Esophagus squamous epithelium (tissue), 5 donors: ENCODE results near the gene CINP. TPM values are rescaled to one million over a fixed set of nuclear protein-coding genes. Genes with fewer than 3 reads are reported as not detected.

Experiments used
- DNase-seq: peaks from one replicate; lab custom pipeline; 2025; lab: John Stamatoyannopoulos, UW
- H3K27ac ChIP-seq, 4 donors: fragments of 200-600 bp; sonication (generic); one replicate each; pipeline ENCODE4 v1.5.1; 2016 to 2019; ENCODE audit warnings: mild to moderate bottlenecking in 1 of 4
- H3K27me3 ChIP-seq, 4 donors: fragments of 200-600 bp; sonication (generic); 1 replicate in 3 of 4; 2 replicates in 1 of 4; pipeline versions ENCODE4 v1.5.1 to v1.6.0; 2017 to 2021; ENCODE audit warnings: antibody characterized with exemption in 1 of 4
- H3K36me3 ChIP-seq, 3 donors: fragments of 200-600 bp; sonication (generic); one replicate each; pipeline ENCODE4 v1.5.1; 2016 to 2019
- H3K4me1 ChIP-seq, 3 donors: fragments of 200-600 bp; sonication (generic); one replicate each; pipeline ENCODE4 v1.5.1; 2017 to 2019
- H3K4me3 ChIP-seq, 4 donors: fragments of 200-600 bp; sonication (generic); 1 replicate in 3 of 4; 2 replicates in 1 of 4; pipeline ENCODE4 v1.5.1; 2016 to 2019; ENCODE audit warnings: mild to moderate bottlenecking in 2 of 4, moderate library complexity in 1 of 4
- H3K9me3 ChIP-seq, 3 donors: fragments of 200-600 bp; sonication (generic); one replicate each; pipeline ENCODE4 v1.5.1; 2016 to 2019
- POLR2A ChIP-seq, 4 donors: fragments of 450-650 bp; IDR thresholded peaks; one replicate each; pipeline ENCODE4 v1.6.1; 2017; ENCODE audit warnings: antibody characterized with exemption in 4 of 4, mild to moderate bottlenecking in 4 of 4, moderate library complexity in 3 of 4
- WGBS, 2 donors: methylation state at CpG; one replicate each; pipeline ENCODE4 v1.1.5; 2018; 5-methylcytosine and 5-hydroxymethylcytosine counted together
- intact Hi-C: fragments of 100-400 bp; cut with DNase I; formaldehyde crosslinking; loops from one replicate; pipeline ENCODE4 v1.15.0; 2022
- total RNA-seq, 4 donors: library from RNA; depleted of rRNA; stranded (reverse); fragments of >200 nt; gene quantifications; one replicate each; pipeline ENCODE4 v1.1.0, GENCODE V29; 2016
- TF ChIP-seq, protein P1 (sequence below), 6 experiments: fragments of 450-650 bp in 4 of 6; fragments of 200-600 bp in 2 of 6; sonication (generic) in 2 of 6; IDR thresholded peaks; one replicate each; pipeline ENCODE4 v1.5.1; 2016 to 2019; ENCODE audit warnings: antibody characterized with exemption in 6 of 6, mild to moderate bottlenecking in 4 of 6, moderate library complexity in 4 of 6
- donor health status: DM: yes; HTN: yes; CAD: no.

The CINP gene
- total RNA-seq, 4 donors from 2014 or later, result 23.2 to 42.4 (median 38.0) TPM

DNA sequence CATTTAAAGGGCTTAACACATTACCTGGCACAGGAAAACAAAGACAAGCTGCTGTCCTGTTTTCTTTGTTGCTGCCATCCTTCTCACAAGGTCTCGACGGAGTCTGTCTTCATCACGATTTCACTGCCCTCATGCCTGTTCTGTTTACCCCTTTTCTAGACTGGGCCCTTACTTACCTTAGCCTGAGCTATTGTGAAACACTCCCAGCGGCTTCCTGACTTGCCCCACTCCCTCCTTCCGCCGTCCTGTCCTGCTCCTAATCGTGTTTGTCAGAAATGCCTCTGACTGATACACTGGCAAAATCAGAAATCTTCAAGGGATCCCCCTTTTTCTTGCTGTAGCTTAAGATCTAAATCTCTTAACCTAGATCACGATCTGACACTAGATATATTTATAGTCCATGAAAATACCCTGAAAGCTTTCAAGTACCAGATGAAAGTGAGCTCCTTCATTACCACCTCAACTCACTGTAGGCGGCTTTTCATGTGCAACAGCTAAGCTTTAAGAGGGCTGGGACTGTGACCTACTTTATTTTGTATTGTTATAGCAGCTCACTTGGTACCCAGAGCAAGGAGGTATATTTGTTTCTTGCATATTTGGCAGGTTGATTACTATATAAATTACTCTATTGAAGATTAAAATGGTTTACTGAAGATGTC lies 32.2 kb upstream of the CINP start:
- Histone ChIP-seq H3K36me3 (peaks cover 0 to 23% (median 0%) of the 10 kb centered on the region in 3 donors), H3K4me3 (no peak overlapping the region), H3K9me3 (peaks cover 0 to 12% (median 0%) of the 10 kb centered on the region in 3 donors), H3K4me1 (peaks cover 0 to 13% (median 0%) of the 10 kb centered on the region in 3 donors), H3K27ac (no peak overlapping the region), H3K27me3 (no peaks in the 10 kb centered on the region)
- TF ChIP-seq POLR2A (IDR thresholded peaks at IDR 0.05), result no peak
- TF ChIP-seq, protein P1, sequence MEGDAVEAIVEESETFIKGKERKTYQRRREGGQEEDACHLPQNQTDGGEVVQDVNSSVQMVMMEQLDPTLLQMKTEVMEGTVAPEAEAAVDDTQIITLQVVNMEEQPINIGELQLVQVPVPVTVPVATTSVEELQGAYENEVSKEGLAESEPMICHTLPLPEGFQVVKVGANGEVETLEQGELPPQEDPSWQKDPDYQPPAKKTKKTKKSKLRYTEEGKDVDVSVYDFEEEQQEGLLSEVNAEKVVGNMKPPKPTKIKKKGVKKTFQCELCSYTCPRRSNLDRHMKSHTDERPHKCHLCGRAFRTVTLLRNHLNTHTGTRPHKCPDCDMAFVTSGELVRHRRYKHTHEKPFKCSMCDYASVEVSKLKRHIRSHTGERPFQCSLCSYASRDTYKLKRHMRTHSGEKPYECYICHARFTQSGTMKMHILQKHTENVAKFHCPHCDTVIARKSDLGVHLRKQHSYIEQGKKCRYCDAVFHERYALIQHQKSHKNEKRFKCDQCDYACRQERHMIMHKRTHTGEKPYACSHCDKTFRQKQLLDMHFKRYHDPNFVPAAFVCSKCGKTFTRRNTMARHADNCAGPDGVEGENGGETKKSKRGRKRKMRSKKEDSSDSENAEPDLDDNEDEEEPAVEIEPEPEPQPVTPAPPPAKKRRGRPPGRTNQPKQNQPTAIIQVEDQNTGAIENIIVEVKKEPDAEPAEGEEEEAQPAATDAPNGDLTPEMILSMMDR (IDR thresholded peaks at IDR 0.05), result no peak
- 69 to 71% methylated on average over 9 of the region's 9 CpGs for WGBS, 2 donors
- intact Hi-C loops, result no loop called here
- no peak for DNase-seq

DNA sequence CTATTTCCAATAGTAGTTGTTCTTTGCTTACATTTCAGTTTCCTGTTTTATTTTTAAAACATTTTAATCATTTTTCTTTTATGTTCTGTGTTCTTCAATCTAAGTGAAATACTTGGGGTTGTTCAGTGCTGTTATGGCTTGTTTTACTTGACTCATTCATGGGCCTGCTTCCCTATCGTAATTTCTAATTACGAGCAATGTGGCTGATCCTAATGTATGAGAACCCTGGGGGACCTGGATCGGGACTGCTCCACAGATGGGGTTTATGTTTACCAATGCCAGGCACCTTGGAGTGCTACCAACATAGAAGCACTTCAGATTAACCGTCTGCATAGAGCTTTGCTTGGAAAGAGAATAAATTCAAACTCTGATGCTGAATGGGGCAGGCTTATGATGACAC lies 29.8 kb upstream of the CINP start:
- DNase-seq, result no peak
- Histone ChIP-seq H3K27ac (no peak overlapping the region), H3K36me3 (peaks cover 0 to 16% (median 0%) of the 10 kb centered on the region in 3 donors), H3K27me3 (no peaks in the 10 kb centered on the region), H3K4me3 (no peak overlapping the region), H3K9me3 (no peaks in the 10 kb centered on the region), H3K4me1 (peaks cover 0 to 13% (median 0%) of the 10 kb centered on the region in 3 donors)
- TF ChIP-seq, protein P1 (IDR thresholded peaks at IDR 0.05), result no peak
- no peak for TF ChIP-seq POLR2A (IDR thresholded peaks at IDR 0.05)
- intact Hi-C loops, result no loop called here
- WGBS, 2 donors, result 55 to 64% methylated on average over 4 of the region's 4 CpGs

DNA sequence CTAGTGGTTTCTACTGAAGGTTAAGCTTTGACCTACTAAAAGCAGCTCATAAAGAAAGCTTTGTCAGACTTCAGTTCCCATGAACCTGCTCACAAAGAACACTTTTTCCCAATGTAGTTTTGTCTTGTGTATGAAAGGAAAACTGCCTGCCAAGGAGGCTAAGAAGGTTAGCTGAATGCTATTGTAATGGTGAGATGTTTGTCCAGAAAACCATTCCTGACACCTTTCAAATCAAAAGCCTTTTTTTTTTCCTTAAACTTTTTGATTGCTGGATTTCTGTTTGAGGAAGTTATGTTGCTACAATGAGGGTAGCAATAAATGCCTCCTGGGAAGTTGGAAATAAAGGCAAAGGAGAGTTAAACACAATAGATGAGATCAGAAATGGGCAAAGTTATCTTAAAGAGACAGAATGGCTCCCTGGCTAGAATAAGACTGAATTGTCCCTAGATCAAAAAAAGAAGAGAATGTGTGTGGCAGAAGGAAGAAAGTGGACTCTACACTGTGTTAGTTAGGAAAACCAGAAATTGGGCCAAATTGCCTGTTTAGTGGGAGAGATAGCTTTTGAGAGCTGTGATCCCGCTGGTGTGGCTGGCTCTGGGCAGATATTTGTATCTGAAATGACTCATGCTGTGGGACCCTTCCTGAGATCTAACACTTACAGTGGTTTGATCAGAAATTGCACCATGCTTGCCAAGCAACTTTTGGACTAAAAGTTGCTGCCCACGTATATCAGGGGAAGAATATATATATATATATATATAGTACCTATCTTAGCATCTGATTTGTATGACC lies 27.6 kb upstream of the CINP start:
- H3K36me3 ChIP-seq, result peaks cover 0 to 9% (median 0%) of the 10 kb centered on the region in 3 donors
- H3K4me3 ChIP-seq, result no peak overlapping the region
- peak overlapping the region in 1 of 4 donors; percentile 33 for H3K27ac ChIP-seq
- no peaks in the 10 kb centered on the region for H3K9me3 ChIP-seq
- TF ChIP-seq, protein P1 (IDR thresholded peaks at IDR 0.05), result no peak
- no peak for TF ChIP-seq POLR2A (IDR thresholded peaks at IDR 0.05)
- no peaks in the 10 kb centered on the region for H3K27me3 ChIP-seq
- WGBS, 2 donors, result 67 to 77% methylated on average over 2 of the region's 2 CpGs
- H3K4me1 ChIP-seq, result peaks cover 0 to 13% (median 0%) of the 10 kb centered on the region in 3 donors
- DNase-seq, result no peak
- intact Hi-C loops, result no loop called here

DNA sequence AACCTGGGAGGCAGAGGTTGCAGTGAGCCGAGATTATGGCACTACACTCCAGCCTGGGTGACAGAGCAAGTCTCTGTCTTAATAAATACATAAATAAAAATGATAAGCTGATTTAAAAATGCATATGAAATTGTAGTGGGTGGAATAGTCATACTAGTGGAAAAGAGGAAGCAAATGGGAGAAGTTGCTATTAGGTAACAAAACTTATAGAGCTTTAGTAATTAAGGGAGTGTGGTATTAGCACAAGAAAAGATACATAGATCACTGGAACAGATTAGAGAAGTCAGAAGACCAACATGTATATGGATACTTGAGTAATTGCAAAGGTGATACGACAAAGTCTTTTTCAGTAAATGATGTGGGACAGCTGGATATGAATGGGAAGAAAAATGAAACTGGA lies 26.6 kb upstream of the CINP start:
- DNase-seq, result no peak
- intact Hi-C loops, result no loop called here
- H3K4me1 ChIP-seq, result peaks cover 0 to 13% (median 0%) of the 10 kb centered on the region in 3 donors
- H3K9me3 ChIP-seq, result no peaks in the 10 kb centered on the region
- H3K27me3 ChIP-seq, result no peaks in the 10 kb centered on the region
- TF ChIP-seq, protein P1 (IDR thresholded peaks at IDR 0.05), result no peak
- TF ChIP-seq POLR2A (IDR thresholded peaks at IDR 0.05), result no peak
- WGBS, 2 donors, result 75 to 88% methylated on average over 2 of the region's 2 CpGs
- no peak overlapping the region for H3K4me3 ChIP-seq
- peaks cover 0 to 13% (median 0%) of the 10 kb centered on the region in 3 donors for H3K36me3 ChIP-seq
- no peak overlapping the region for H3K27ac ChIP-seq

DNA sequence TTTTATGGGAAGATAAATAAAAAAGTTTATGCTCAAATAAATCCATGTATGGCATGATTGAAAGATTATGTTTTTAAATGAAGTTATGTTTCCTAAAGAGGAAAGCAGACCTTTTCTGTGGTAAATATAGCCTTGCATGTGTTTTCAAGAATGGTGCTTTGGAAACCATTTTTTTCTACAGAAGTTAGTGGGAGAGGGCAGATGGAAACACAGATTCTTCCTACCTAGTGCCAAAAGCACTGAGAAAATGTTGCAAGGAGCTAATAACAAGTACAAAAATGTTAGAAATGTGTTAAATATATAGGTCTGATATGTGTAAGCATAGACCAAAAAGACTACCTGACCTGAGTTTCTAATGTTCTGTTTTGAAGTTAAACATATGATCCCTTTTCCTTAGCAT lies 24.4 kb upstream of the CINP start:
- Histone ChIP-seq H3K36me3 (peaks cover 0 to 23% (median 0%) of the 10 kb centered on the region in 3 donors), H3K27ac (no peak overlapping the region), H3K4me3 (no peak overlapping the region), H3K27me3 (no peaks in the 10 kb centered on the region), H3K4me1 (peaks cover 0 to 8% (median 0%) of the 10 kb centered on the region in 3 donors), H3K9me3 (no peaks in the 10 kb centered on the region)
- DNase-seq, result no peak
- no peak for TF ChIP-seq POLR2A (IDR thresholded peaks at IDR 0.05)
- TF ChIP-seq, protein P1 (IDR thresholded peaks at IDR 0.05), result no peak
- intact Hi-C loops, result no loop called here
